Measurements from ENCODE around the gene ANAPC15.

The ANAPC15 gene

GRCh38 chr11:72127923-72128322, 15.4 kb upstream of the ANAPC15 start:
- no CpG with 5 or more reads among the region's 2 CpGs for WGBS (ENCODE audit: extremely low coverage, insufficient coverage, insufficient read length)

GRCh38 chr11:72125956-72126355, 13.5 kb upstream of the ANAPC15 start:
- no CpG with 5 or more reads among the region's 1 CpG for WGBS (ENCODE audit: extremely low coverage, insufficient coverage, insufficient read length)
- H2BK5ac ChIP-seq (ENCODE audit: low read depth, low read length, poor library complexity) = no peak overlapping the region

More at GRCh38 chr11:72127923-72128322, 15.4 kb upstream of the ANAPC15 start:
- Histone ChIP-seq H4K8ac (ENCODE audit: low read depth, low read length) (no peak overlapping the region), H3K9me3 (ENCODE audit: insufficient read depth, low read depth, low read length) (peaks cover 11% of the 10 kb centered on the region), H3K14ac (ENCODE audit: low read length) (no peak overlapping the region), H3K79me2 (ENCODE audit: control insufficient read depth, insufficient read depth, low read length, poor library complexity) (no peaks in the 10 kb centered on the region), H3K4me3 (ENCODE audit: low read depth, low read length) (no peak overlapping the region), H3K9ac (ENCODE audit: low read length) (no peak overlapping the region), H3K18ac (ENCODE audit: low read length) (no peak overlapping the region), H4K12ac (ENCODE audit: low read depth, low read length) (no peak overlapping the region), H3K27ac (ENCODE audit: low read depth, low read length) (no peak overlapping the region), H3K4me2 (ENCODE audit: low read length) (no peak overlapping the region), H3K79me1 (ENCODE audit: low read length) (no peaks in the 10 kb centered on the region), H2BK12ac (ENCODE audit: low read length) (no peak overlapping the region), H3K23ac (ENCODE audit: low read length) (no peak overlapping the region), H3K4me1 (ENCODE audit: control insufficient read depth in 1 of 2, insufficient read depth in 2 of 2, low read length in 2 of 2) (peaks cover 0 to 2% of the 10 kb centered on the region in 2 experiments), H2AK5ac (ENCODE audit: low read length) (no peak overlapping the region), H2AFZ (ENCODE audit: insufficient read depth, low read length, poor library complexity) (no peak overlapping the region), H3K27me3 (ENCODE audit: insufficient read depth, low read length) (no peaks in the 10 kb centered on the region), H2BK120ac (ENCODE audit: insufficient read depth, low read length, poor library complexity) (no peak overlapping the region), H2BK5ac (ENCODE audit: low read depth, low read length, poor library complexity) (no peak overlapping the region), H3K36me3 (ENCODE audit: control insufficient read depth in 1 of 2, insufficient read depth in 2 of 2, low read length in 2 of 2) (no peaks in the 10 kb centered on the region), H3K4ac (ENCODE audit: low read depth, low read length) (no peak overlapping the region), H4K91ac (ENCODE audit: low read depth, low read length) (no peak overlapping the region)
- no peak for DNase-seq

GRCh38 chr11:72124046-72124445, 11.6 kb upstream of the ANAPC15 start:
- Histone ChIP-seq H4K91ac (ENCODE audit: low read depth, low read length) (no peak overlapping the region), H3K79me2 (ENCODE audit: control insufficient read depth, insufficient read depth, low read length, poor library complexity) (no peaks in the 10 kb centered on the region), H3K4me3 (ENCODE audit: low read depth, low read length) (no peak overlapping the region), H3K27ac (ENCODE audit: low read depth, low read length) (no peak overlapping the region), H2AFZ (ENCODE audit: insufficient read depth, low read length, poor library complexity) (no peak overlapping the region), H2BK5ac (ENCODE audit: low read depth, low read length, poor library complexity) (no peak overlapping the region), H2BK12ac (ENCODE audit: low read length) (no peak overlapping the region), H3K9ac (ENCODE audit: low read length) (no peak overlapping the region), H3K4me1 (ENCODE audit: control insufficient read depth in 1 of 2, insufficient read depth in 2 of 2, low read length in 2 of 2) (peaks cover 0 to 2% of the 10 kb centered on the region in 2 experiments), H3K27me3 (ENCODE audit: insufficient read depth, low read length) (no peaks in the 10 kb centered on the region), H4K8ac (ENCODE audit: low read depth, low read length) (no peak overlapping the region), H2BK120ac (ENCODE audit: insufficient read depth, low read length, poor library complexity) (no peak overlapping the region), H3K4ac (ENCODE audit: low read depth, low read length) (no peak overlapping the region), H3K18ac (ENCODE audit: low read length) (no peak overlapping the region), H3K14ac (ENCODE audit: low read length) (no peak overlapping the region), H3K23ac (ENCODE audit: low read length) (no peak overlapping the region), H3K9me3 (ENCODE audit: insufficient read depth, low read depth, low read length) (peaks cover 10% of the 10 kb centered on the region), H2AK5ac (ENCODE audit: low read length) (no peak overlapping the region), H3K79me1 (ENCODE audit: low read length) (no peaks in the 10 kb centered on the region), H3K36me3 (ENCODE audit: control insufficient read depth in 1 of 2, insufficient read depth in 2 of 2, low read length in 2 of 2) (no peaks in the 10 kb centered on the region), H4K12ac (ENCODE audit: low read depth, low read length) (no peak overlapping the region), H3K4me2 (ENCODE audit: low read length) (no peak overlapping the region)
- no peak for DNase-seq
- WGBS (ENCODE audit: extremely low coverage, insufficient coverage, insufficient read length) = no CpG with 5 or more reads among the region's 6 CpGs

More at GRCh38 chr11:72125956-72126355, 13.5 kb upstream of the ANAPC15 start:
- Histone ChIP-seq H3K27ac (ENCODE audit: low read depth, low read length) (no peak overlapping the region), H3K9ac (ENCODE audit: low read length) (no peak overlapping the region), H3K9me3 (ENCODE audit: insufficient read depth, low read depth, low read length) (peaks cover 10% of the 10 kb centered on the region), H2AFZ (ENCODE audit: insufficient read depth, low read length, poor library complexity) (no peak overlapping the region), H2AK5ac (ENCODE audit: low read length) (no peak overlapping the region), H3K4ac (ENCODE audit: low read depth, low read length) (no peak overlapping the region), H3K4me1 (ENCODE audit: control insufficient read depth in 1 of 2, insufficient read depth in 2 of 2, low read length in 2 of 2) (peaks cover 0 to 2% of the 10 kb centered on the region in 2 experiments), H3K4me2 (ENCODE audit: low read length) (no peak overlapping the region), H3K18ac (ENCODE audit: low read length) (no peak overlapping the region), H3K4me3 (ENCODE audit: low read depth, low read length) (no peak overlapping the region), H4K91ac (ENCODE audit: low read depth, low read length) (no peak overlapping the region), H3K36me3 (ENCODE audit: control insufficient read depth in 1 of 2, insufficient read depth in 2 of 2, low read length in 2 of 2) (no peaks in the 10 kb centered on the region), H2BK120ac (ENCODE audit: insufficient read depth, low read length, poor library complexity) (no peak overlapping the region), H3K27me3 (ENCODE audit: insufficient read depth, low read length) (no peaks in the 10 kb centered on the region), H2BK12ac (ENCODE audit: low read length) (no peak overlapping the region), H3K23ac (ENCODE audit: low read length) (no peak overlapping the region), H3K14ac (ENCODE audit: low read length) (no peak overlapping the region), H4K12ac (ENCODE audit: low read depth, low read length) (no peak overlapping the region), H3K79me2 (ENCODE audit: control insufficient read depth, insufficient read depth, low read length, poor library complexity) (no peaks in the 10 kb centered on the region), H4K8ac (ENCODE audit: low read depth, low read length) (no peak overlapping the region), H3K79me1 (ENCODE audit: low read length) (no peaks in the 10 kb centered on the region)
- DNase-seq = peak in 1 of 2 donors; percentile 62

- Histone ChIP-seq H3K18ac (ENCODE audit: low read length) (no peak overlapping the region), H2BK120ac (ENCODE audit: insufficient read depth, low read length, poor library complexity) (no peak overlapping the region), H2BK5ac (ENCODE audit: low read depth, low read length, poor library complexity) (no peak overlapping the region), H3K23ac (ENCODE audit: low read length) (no peak overlapping the region), H3K36me3 (ENCODE audit: control insufficient read depth in 1 of 2, insufficient read depth in 2 of 2, low read length in 2 of 2) (no peaks in the 10 kb centered on the region), H3K14ac (ENCODE audit: low read length) (no peak overlapping the region), H3K4me1 (ENCODE audit: control insufficient read depth in 1 of 2, insufficient read depth in 2 of 2, low read length in 2 of 2) (peaks cover 0 to 2% of the 10 kb centered on the region in 2 experiments), H4K12ac (ENCODE audit: low read depth, low read length) (no peak overlapping the region), H3K27ac (ENCODE audit: low read depth, low read length) (no peak overlapping the region), H2AK5ac (ENCODE audit: low read length) (no peak overlapping the region), H3K9ac (ENCODE audit: low read length) (no peak overlapping the region), H2BK12ac (ENCODE audit: low read length) (no peak overlapping the region), H3K27me3 (ENCODE audit: insufficient read depth, low read length) (no peaks in the 10 kb centered on the region), H3K79me2 (ENCODE audit: control insufficient read depth, insufficient read depth, low read length, poor library complexity) (no peaks in the 10 kb centered on the region), H3K4me2 (ENCODE audit: low read length) (no peak overlapping the region), H4K91ac (ENCODE audit: low read depth, low read length) (no peak overlapping the region), H3K4ac (ENCODE audit: low read depth, low read length) (no peak overlapping the region), H3K79me1 (ENCODE audit: low read length) (no peaks in the 10 kb centered on the region), H2AFZ (ENCODE audit: insufficient read depth, low read length, poor library complexity) (no peak overlapping the region), H3K9me3 (ENCODE audit: insufficient read depth, low read depth, low read length) (peaks cover 6% of the 10 kb centered on the region), H3K4me3 (ENCODE audit: low read depth, low read length) (no peak overlapping the region), H4K8ac (ENCODE audit: low read depth, low read length) (no peak overlapping the region)
- DNase-seq = no peak
- no CpG with 5 or more reads among the region's 3 CpGs for WGBS (ENCODE audit: extremely low coverage, insufficient coverage, insufficient read length)
Observed at GRCh38 chr11:72123117-72123653, 10.7 kb upstream of the ANAPC15 start.

Measured in trophoblast cell (in vitro differentiated cells and primary cell).